ENCODE results near the gene CHRNE. TPM values are rescaled to one million over a fixed set of nuclear protein-coding genes. Genes with fewer than 3 reads are reported as not detected.
A peak's percentile ranks its signal among the peaks of the same experiment; 100 is the strongest.

The CHRNE gene
- total RNA-seq, 3 donors from 2014 or later: 0.18 to 0.71 (median 0.35) TPM

GRCh38 chr17:4944554-4945175 is 41.8 kb upstream of the CHRNE start:
- Mint-ChIP-seq H3K4me1 (ENCODE audit: low read depth) (peaks cover 55% of the 10 kb centered on the region), H3K4me3 (peak overlapping the region; percentile 94), H3K9me3 (no peaks in the 10 kb centered on the region), H3K27me3 (ENCODE audit: low read depth) (no peaks in the 10 kb centered on the region), H3K36me3 (ENCODE audit: insufficient read depth) (peaks cover 43% of the 10 kb centered on the region)
- ATAC-seq (no peak), DNase-seq (no peak)

DNA sequence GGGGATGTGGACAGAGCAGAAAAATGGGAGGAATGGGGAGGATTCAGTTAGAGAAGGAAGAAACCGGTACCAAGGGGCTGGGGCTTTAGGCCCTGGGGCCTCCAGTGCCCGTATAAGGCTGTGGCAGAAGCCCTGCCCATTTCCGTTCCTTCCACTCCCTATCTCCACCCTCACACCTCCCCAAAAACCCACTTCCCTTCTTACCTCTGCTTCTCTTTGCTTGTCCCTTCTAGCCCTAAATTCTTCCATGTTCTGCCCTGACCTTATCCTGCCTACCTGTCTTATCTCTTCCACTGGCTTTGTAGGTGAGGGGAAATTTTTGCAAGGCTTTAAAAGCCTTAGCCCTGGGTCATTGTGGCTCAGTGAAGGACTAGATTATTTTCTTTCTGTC is 41.3 kb upstream of the CHRNE start:
- DNase-seq (no peak), ATAC-seq (no peak)
- no peaks in the 10 kb centered on the region for H3K9me3 Mint-ChIP-seq
- peaks cover 57% of the 10 kb centered on the region for H3K4me1 Mint-ChIP-seq (ENCODE audit: low read depth)
- H3K27me3 Mint-ChIP-seq (ENCODE audit: low read depth): no peaks in the 10 kb centered on the region
- peak overlapping the region; percentile 94 for H3K4me3 Mint-ChIP-seq
- peaks cover 43% of the 10 kb centered on the region for H3K36me3 Mint-ChIP-seq (ENCODE audit: insufficient read depth)

DNA sequence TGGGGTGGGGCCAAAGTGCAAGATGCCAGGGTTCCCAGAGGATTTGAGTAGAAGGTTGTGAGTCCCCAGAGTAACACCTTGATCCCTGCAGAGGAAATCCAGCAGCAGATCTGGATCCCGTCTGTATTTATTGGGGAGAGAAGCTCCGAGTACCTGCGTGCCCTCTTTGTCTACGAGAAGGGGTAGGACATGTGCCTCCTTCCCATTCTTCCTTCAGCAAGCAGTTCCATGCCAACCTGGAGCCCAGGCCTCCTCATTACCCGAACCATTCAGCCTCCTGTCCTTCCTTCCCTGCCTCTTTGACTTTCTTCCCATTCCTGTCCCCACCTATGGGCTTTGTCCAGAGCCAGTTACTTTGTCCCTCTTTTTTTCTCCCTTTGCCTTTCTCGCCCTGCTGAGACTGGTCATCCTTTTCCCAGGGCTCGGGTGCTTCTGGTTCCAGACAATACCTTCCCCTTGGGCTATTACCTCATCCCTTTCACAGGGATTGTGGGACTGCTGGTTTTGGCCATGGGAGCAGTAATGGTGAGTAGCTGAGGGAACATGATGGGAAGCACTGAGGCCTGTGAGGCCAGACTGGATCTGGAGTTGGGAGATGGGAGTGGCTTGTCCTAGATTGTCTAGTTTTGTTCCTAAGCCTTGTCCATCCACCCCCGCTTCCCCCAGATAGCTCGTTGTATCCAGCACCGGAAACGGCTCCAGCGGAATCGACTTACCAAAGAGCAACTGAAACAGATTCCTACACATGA is 40.0 kb upstream of the CHRNE start:
- H3K36me3 Mint-ChIP-seq (ENCODE audit: insufficient read depth): peaks cover 43% of the 10 kb centered on the region
- ATAC-seq: no peak
- peak overlapping the region; percentile 95 for H3K4me3 Mint-ChIP-seq
- peaks cover 68% of the 10 kb centered on the region for H3K4me1 Mint-ChIP-seq (ENCODE audit: low read depth)
- no peaks in the 10 kb centered on the region for H3K27me3 Mint-ChIP-seq (ENCODE audit: low read depth)
- DNase-seq: no peak
- H3K9me3 Mint-ChIP-seq: no peaks in the 10 kb centered on the region

DNA sequence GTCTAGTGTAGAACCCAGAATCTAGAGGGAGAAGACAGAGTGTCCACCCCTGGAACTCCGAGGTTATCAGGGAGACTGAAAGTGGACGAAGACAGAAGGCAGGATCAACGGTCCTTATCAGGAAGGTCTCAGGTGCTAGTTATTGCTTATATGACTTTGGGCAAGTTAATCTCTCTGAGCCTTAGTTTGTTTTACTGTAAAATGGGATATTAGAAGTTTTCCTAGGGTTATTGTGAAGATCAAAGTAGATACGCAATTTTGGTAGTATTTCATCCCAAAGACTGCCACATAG is 38.4 kb upstream of the CHRNE start:
- H3K4me3 Mint-ChIP-seq: peak overlapping the region; percentile 95
- peaks cover 36% of the 10 kb centered on the region for H3K36me3 Mint-ChIP-seq (ENCODE audit: insufficient read depth)
- H3K9me3 Mint-ChIP-seq: no peaks in the 10 kb centered on the region
- ATAC-seq (no peak), DNase-seq (no peak)
- no peaks in the 10 kb centered on the region for H3K27me3 Mint-ChIP-seq (ENCODE audit: low read depth)
- H3K4me1 Mint-ChIP-seq (ENCODE audit: low read depth): peaks cover 63% of the 10 kb centered on the region

DNA sequence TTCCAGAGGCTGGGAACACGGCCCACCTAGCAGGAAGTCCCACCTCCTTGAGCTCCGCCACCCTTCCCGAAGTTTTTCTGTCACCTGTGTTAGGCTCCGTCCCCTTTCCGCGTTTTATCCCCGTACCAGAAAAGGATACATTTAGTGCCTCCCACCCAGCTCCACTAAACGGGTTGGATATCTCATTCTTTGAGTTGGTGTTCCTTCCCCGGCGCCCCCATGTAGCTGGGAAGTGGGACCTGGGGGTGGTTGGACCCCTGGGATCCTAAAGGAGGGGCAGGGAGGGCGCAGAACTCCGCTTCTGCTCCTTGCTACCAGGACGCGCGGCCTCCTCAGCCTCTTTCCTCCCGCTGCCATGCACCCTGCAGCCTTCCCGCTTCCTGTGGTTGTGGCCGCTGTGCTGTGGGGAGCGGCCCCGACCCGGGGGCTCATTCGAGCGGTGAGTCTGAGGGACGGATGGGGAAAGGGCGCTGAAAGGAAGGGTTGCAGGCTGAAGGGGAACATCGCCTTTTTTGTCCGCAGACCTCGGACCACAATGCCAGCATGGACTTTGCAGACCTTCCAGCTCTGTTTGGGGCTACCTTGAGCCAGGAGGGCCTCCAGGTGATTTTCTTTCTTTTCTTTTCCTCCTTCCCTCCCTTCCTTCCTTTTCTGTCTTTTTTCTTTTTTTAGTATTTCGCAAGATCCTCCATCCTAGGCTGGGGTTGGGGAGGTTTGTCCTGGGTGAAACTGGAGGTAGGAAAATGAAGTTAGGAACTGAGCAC is 37.8 kb upstream of the CHRNE start:
- ATAC-seq: peak; percentile 2
- peaks cover 65% of the 10 kb centered on the region for H3K4me1 Mint-ChIP-seq (ENCODE audit: low read depth)
- DNase-seq: no peak
- H3K9me3 Mint-ChIP-seq: no peaks in the 10 kb centered on the region
- peak overlapping the region; percentile 95 for H3K4me3 Mint-ChIP-seq
- H3K36me3 Mint-ChIP-seq (ENCODE audit: insufficient read depth): peaks cover 33% of the 10 kb centered on the region
- no peaks in the 10 kb centered on the region for H3K27me3 Mint-ChIP-seq (ENCODE audit: low read depth)

DNA sequence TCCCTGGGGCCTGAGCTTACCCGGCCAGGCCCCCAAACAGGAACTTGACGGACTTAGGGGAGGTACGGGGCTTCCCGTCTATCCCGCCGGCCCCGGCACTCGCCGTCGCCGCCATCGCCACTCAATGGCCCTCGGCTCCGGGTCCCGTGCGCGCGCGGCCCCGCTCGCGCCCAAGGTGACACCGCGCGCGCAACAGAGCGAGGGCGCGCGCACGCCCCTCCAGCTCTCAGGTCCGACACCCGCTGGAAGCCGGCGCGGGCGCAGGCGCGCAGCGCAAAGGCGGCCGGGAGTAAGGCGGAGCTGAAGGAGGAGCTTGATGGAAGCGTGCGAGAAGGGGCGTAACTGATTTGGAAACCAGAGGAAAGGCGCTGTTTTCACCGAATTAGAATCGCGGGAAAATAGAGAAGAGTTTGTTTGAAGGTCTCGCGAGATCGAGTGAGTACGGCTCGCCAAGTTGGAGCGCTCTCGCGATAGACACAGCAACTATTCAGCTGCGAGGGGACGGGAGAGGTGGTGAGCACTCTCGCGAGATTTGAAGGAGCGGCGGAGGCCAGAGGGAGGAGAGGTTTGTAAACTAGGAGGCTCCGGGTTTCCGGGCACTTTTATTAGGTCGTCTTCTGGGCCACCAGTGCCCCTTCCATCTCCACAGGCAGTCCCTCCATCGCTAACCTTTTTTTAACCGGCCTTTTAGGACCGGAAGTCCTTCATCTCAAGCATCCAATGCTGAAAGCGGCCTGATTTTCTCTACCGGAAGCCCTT is 37.1 kb upstream of the CHRNE start, which contains the start of the genes RNF167 and SLC25A11:
Gene RNF167, plus strand, starts transcription at position 473 of the 759 bp plus-strand sequence. CDS start 642 bp downstream, outside the sequence.
Gene SLC25A11, minus strand, starts transcription at position 251 of the 759 bp plus-strand sequence. Its CDS starts 136 bp downstream, at position 115.
- H3K27me3 Mint-ChIP-seq (ENCODE audit: low read depth): no peaks in the 10 kb centered on the region
- no peaks in the 10 kb centered on the region for H3K9me3 Mint-ChIP-seq
- H3K36me3 Mint-ChIP-seq (ENCODE audit: insufficient read depth): peaks cover 26% of the 10 kb centered on the region
- ATAC-seq (peak; percentile 87 to 88), DNase-seq (peak; percentile 93)
- H3K4me3 Mint-ChIP-seq: peak within 1 kb of the TSS; percentile 95
- H3K4me1 Mint-ChIP-seq (ENCODE audit: low read depth): peaks cover 57% of the 10 kb centered on the region

GRCh38 chr17:4939546-4939795 is 36.6 kb upstream of the CHRNE start:
- ATAC-seq (peak; percentile 3 to 5), DNase-seq (no peak)
- Mint-ChIP-seq H3K4me3 (peak overlapping the region; percentile 95), H3K9me3 (no peaks in the 10 kb centered on the region), H3K27me3 (ENCODE audit: low read depth) (no peaks in the 10 kb centered on the region), H3K4me1 (ENCODE audit: low read depth) (peaks cover 55% of the 10 kb centered on the region), H3K36me3 (ENCODE audit: insufficient read depth) (peaks cover 22% of the 10 kb centered on the region)

GRCh38 chr17:4938688-4939545 is 36.0 kb upstream of the CHRNE start:
- Mint-ChIP-seq H3K9me3 (no peaks in the 10 kb centered on the region), H3K36me3 (ENCODE audit: insufficient read depth) (peaks cover 17% of the 10 kb centered on the region), H3K4me3 (peak overlapping the region; percentile 95), H3K4me1 (ENCODE audit: low read depth) (peaks cover 55% of the 10 kb centered on the region), H3K27me3 (ENCODE audit: low read depth) (no peaks in the 10 kb centered on the region)
- no peak for DNase-seq
- no peak for ATAC-seq

DNA sequence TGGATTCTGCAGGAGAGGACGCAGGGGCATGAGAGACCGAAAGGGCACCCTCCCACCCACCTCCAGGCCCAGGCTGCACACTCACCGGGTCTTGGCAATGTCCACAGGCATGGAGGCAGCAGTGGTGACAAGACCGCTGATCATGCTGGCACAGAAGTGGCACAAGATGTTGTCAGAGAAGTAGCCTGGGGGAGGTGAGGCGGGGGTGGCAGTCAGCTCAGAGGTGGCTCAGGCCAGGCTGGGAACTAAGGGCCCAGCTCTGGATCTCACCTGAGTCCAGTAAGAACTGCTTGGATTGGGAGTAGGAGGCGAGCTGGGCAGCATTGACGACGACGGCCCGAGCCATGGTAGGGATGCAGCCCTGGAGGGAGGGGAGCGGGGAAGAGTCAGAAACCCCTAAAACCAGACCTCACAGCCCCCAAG is 35.2 kb upstream of the CHRNE start:
- ATAC-seq (no peak), DNase-seq (no peak)
- Mint-ChIP-seq H3K36me3 (ENCODE audit: insufficient read depth) (peaks cover 14% of the 10 kb centered on the region), H3K4me3 (peak overlapping the region; percentile 95), H3K9me3 (no peaks in the 10 kb centered on the region), H3K27me3 (ENCODE audit: low read depth) (no peaks in the 10 kb centered on the region), H3K4me1 (ENCODE audit: low read depth) (peaks cover 54% of the 10 kb centered on the region)

GRCh38 chr17:4937553-4937952 is 34.7 kb upstream of the CHRNE start:
- Mint-ChIP-seq H3K4me1 (ENCODE audit: low read depth) (peaks cover 50% of the 10 kb centered on the region), H3K9me3 (no peaks in the 10 kb centered on the region), H3K36me3 (ENCODE audit: insufficient read depth) (peaks cover 13% of the 10 kb centered on the region)

GRCh38 chr17:4936436-4936835 is 33.5 kb upstream of the CHRNE start:
- Mint-ChIP-seq H3K27me3 (ENCODE audit: low read depth) (no peaks in the 10 kb centered on the region), H3K4me3 (no peak overlapping the region), H3K4me1 (ENCODE audit: low read depth) (peaks cover 43% of the 10 kb centered on the region), H3K9me3 (no peaks in the 10 kb centered on the region), H3K36me3 (ENCODE audit: insufficient read depth) (peaks cover 7% of the 10 kb centered on the region)
- DNase-seq (no peak), ATAC-seq (no peak)

More at GRCh38 chr17:4937553-4937952, 34.7 kb upstream of the CHRNE start:
- ATAC-seq (no peak), DNase-seq (no peak)
- Mint-ChIP-seq H3K27me3 (ENCODE audit: low read depth) (no peaks in the 10 kb centered on the region), H3K4me3 (peak overlapping the region; percentile 95)

GRCh38 chr17:4935650-4936049 is 32.8 kb upstream of the CHRNE start:
- DNase-seq: no peak
- H3K4me1 Mint-ChIP-seq (ENCODE audit: low read depth): peaks cover 38% of the 10 kb centered on the region
- H3K27me3 Mint-ChIP-seq (ENCODE audit: low read depth): no peaks in the 10 kb centered on the region
- H3K36me3 Mint-ChIP-seq (ENCODE audit: insufficient read depth): peaks cover 7% of the 10 kb centered on the region
- ATAC-seq: no peak
- no peaks in the 10 kb centered on the region for H3K9me3 Mint-ChIP-seq
- no peak overlapping the region for H3K4me3 Mint-ChIP-seq

GRCh38 chr17:4934173-4934979 is 31.5 kb upstream of the CHRNE start:
- ATAC-seq: peak in 1 of 2 donors; percentile 20
- Mint-ChIP-seq H3K9me3 (no peaks in the 10 kb centered on the region), H3K36me3 (ENCODE audit: insufficient read depth) (peaks cover 7% of the 10 kb centered on the region), H3K4me1 (ENCODE audit: low read depth) (peaks cover 38% of the 10 kb centered on the region), H3K27me3 (ENCODE audit: low read depth) (no peaks in the 10 kb centered on the region), H3K4me3 (no peak overlapping the region)
- no peak for DNase-seq

Data from activated T-cell treated with anti-CD3 and anti-CD28 coated beads, Interleukin-2, amount 50 U/mL, for 4 hours (primary cell).